K562 (cell line): ENCODE data around the gene AMOTL1. TPM values are rescaled to one million over a fixed set of nuclear protein-coding genes. Genes with fewer than 3 reads are reported as not detected.
A peak's percentile ranks its signal among the peaks of the same experiment; 100 is the strongest.

Source experiments
- ATAC-seq: fragments of 200-7000 bp; cut with Tn5 transposase; 3 replicates; pipeline ENCODE4 v1.9.1; 2020; ENCODE audit warnings: moderate library complexity
- BruUV-seq: library from RNA; stranded (reverse); fragments of 400-500 nt; replicated peaks from 2 replicates; lab custom pipeline; 2021; lab: Mats Ljungman, UMichigan
- CTCF ChIA-PET: fragments of 300-600 bp; formaldehyde crosslinking; extraction: SDS; loops from one replicate; lab custom pipeline; 2021; ENCODE audit warnings: low intra/inter-chr PET ratio; lab: Yijun Ruan, JAX
- POLR2A ChIA-PET: fragments of 300-600, 350-650 bp; sonication (Branson Sonifier 250); formaldehyde crosslinking; extraction: SDS; loops from one replicate; lab custom pipeline; 2021; ENCODE audit warnings: antibody characterized with exemption, inconsistent platforms; lab: Yijun Ruan, JAX
- DNase-seq, 4 experiments: peaks; one replicate each; pipeline versions ENCODE4 v3.0.0 to v3.0.0-alpha.2; 2011 to 2018; ENCODE audit warnings: low spot score in 3 of 4, mixed read lengths in 3 of 4; ENCODE audit errors: extremely low read depth in 1 of 4
- FAIRE-seq: peaks from 2 replicates; lab custom pipeline; 2011; peaks lifted over from hg19 to GRCh38; lab: Jason Lieb, UNC
- H2AFZ ChIP-seq: 2 replicates; pipeline ENCODE4 v1.6.0; 2011; ENCODE audit warnings: low read depth, low read length, control low read depth, inconsistent platforms
- H3K27ac ChIP-seq: fragments of 200-600 bp; 3 replicates; pipeline ENCODE4 v1.8.0; 2011; ENCODE audit warnings: low read depth, mild to moderate bottlenecking, control low read depth, inconsistent platforms, low read length, moderate library complexity, mixed read lengths; ENCODE audit errors: extremely low read depth
- H3K27me3 ChIP-seq, 2 experiments: fragments of 300-600 bp in 1 of 2; 2 replicates in 1 of 2; 3 replicates in 1 of 2; pipeline versions ENCODE4 v1.6.0 to v1.8.0; 2011; ENCODE audit warnings: inconsistent platforms in 2 of 2, low read length in 2 of 2, mild to moderate bottlenecking in 1 of 2, mixed read lengths in 1 of 2, moderate library complexity in 1 of 2; ENCODE audit not compliant: control insufficient read depth in 2 of 2, insufficient read depth in 2 of 2
- H3K36me3 ChIP-seq: fragments of 300-600 bp; 3 replicates; pipeline ENCODE4 v1.8.0; 2011; ENCODE audit warnings: mild to moderate bottlenecking, low read length, inconsistent platforms; ENCODE audit not compliant: control insufficient read depth, insufficient read depth
- H3K4me1 ChIP-seq, 2 experiments: fragments of 200-600 bp in 1 of 2; replicated peaks in 1 of 2; 2 replicates in 1 of 2; 3 replicates in 1 of 2; pipeline versions ENCODE4 v1.5.1 to v1.8.0; 2011; ENCODE audit warnings: inconsistent platforms in 2 of 2, low read length in 2 of 2, mild to moderate bottlenecking in 1 of 2, mixed read lengths in 1 of 2, moderate library complexity in 1 of 2; ENCODE audit not compliant: control insufficient read depth in 2 of 2, insufficient read depth in 2 of 2
- H3K4me2 ChIP-seq: 2 replicates; pipeline ENCODE4 v1.6.1; 2011; ENCODE audit warnings: low read length, control low read depth, inconsistent platforms, mixed read lengths; ENCODE audit not compliant: insufficient read depth
- H3K4me3 ChIP-seq: fragments of 200-600 bp; sonication (generic), shearing (Covaris generic); 2 replicates; pipeline ENCODE4 v1.5.1; 2016; ENCODE audit warnings: control low read depth, inconsistent platforms
- H3K79me2 ChIP-seq: fragments of 200-600 bp; 3 replicates; pipeline ENCODE4 v1.8.0; 2011; ENCODE audit warnings: low read length, inconsistent platforms; ENCODE audit not compliant: control insufficient read depth, insufficient read depth
- H3K9ac ChIP-seq, 2 experiments: 2 replicates each; pipeline versions ENCODE4 v1.6.0 to v1.6.1; 2011; ENCODE audit warnings: low read depth in 2 of 2, low read length in 2 of 2, control low read depth in 1 of 2, inconsistent platforms in 1 of 2, mild to moderate bottlenecking in 1 of 2, mixed read lengths in 1 of 2; ENCODE audit not compliant: insufficient read depth in 1 of 2
- H3K9me1 ChIP-seq: one replicate; pipeline ENCODE4 v1.6.0; 2011; ENCODE audit warnings: inconsistent platforms, mild to moderate bottlenecking, low read length, moderate library complexity; ENCODE audit not compliant: control insufficient read depth, insufficient read depth
- H3K9me3 ChIP-seq: replicated peaks from 2 replicates; pipeline ENCODE4 v1.5.1; 2011; ENCODE audit warnings: low read depth, low read length, inconsistent platforms; ENCODE audit not compliant: control insufficient read depth, insufficient read depth
- H4K20me1 ChIP-seq: replicated peaks from 2 replicates; pipeline ENCODE4 v1.6.1; 2011; ENCODE audit warnings: low read length, inconsistent platforms, mixed read lengths; ENCODE audit not compliant: control insufficient read depth, insufficient read depth
- CHD4 ChIP-seq: fragments of 200-600 bp; sonication (generic); IDR thresholded peaks from 3 replicates; pipeline ENCODE4 v1.6.1; 2012; ENCODE audit warnings: low read depth, mild to moderate bottlenecking, mixed read lengths, low read length, inconsistent platforms; ENCODE audit not compliant: insufficient read depth, insufficient replicate concordance, poor library complexity, severe bottlenecking
- E2F3 ChIP-seq: fragments of 250-450 bp; sonication (Bioruptor Pico); IDR thresholded peaks from 2 replicates; pipeline ENCODE4 v1.4.0; 2020; ENCODE audit warnings: mild to moderate bottlenecking
- HDAC1 ChIP-seq, 2 experiments: fragments of 450-650 bp; IDR thresholded peaks; 2 replicates each; pipeline ENCODE4 v1.6.1; 2016 to 2017; ENCODE audit warnings: inconsistent platforms in 1 of 2, mild to moderate bottlenecking in 1 of 2, moderate library complexity in 1 of 2
- MCM2 ChIP-seq: fragments of 450-650 bp; IDR thresholded peaks from 2 replicates; pipeline ENCODE4 v1.6.1; 2017; ENCODE audit warnings: low read depth, mild to moderate bottlenecking
- NBN ChIP-seq: fragments of 450-650 bp; IDR thresholded peaks from 2 replicates; pipeline ENCODE4 v1.6.1; 2016; ENCODE audit warnings: low read depth, mild to moderate bottlenecking
- NEUROD1 ChIP-seq: fragments of 150-350 bp; IDR thresholded peaks from 2 replicates; pipeline ENCODE4 v1.6.1; 2014; ENCODE audit warnings: borderline replicate concordance, low read length, low read depth; ENCODE audit not compliant: partially characterized antibody
- PHB ChIP-seq: fragments of 250-450 bp; sonication (Bioruptor Pico); IDR thresholded peaks from 2 replicates; pipeline ENCODE4 v1.5.0; 2021
- PML ChIP-seq: IDR thresholded peaks from 2 replicates; pipeline ENCODE4 v1.6.1; 2012; ENCODE audit warnings: low read length, inconsistent platforms
- RBM25 ChIP-seq: fragments of 200-400 bp; formaldehyde crosslinking; IDR thresholded peaks from 2 replicates; pipeline ENCODE4 v1.6.1; 2018; ENCODE audit warnings: low read length, low read depth, moderate library complexity; ENCODE audit not compliant: severe bottlenecking
- SIN3A ChIP-seq, 2 experiments: fragments of 150-350 bp in 1 of 2; IDR thresholded peaks; 2 replicates each; pipeline ENCODE4 v1.6.1; 2011 to 2016; ENCODE audit warnings: borderline replicate concordance in 2 of 2, low read depth in 2 of 2, low read length in 2 of 2, mild to moderate bottlenecking in 2 of 2, moderate library complexity in 2 of 2; ENCODE audit not compliant: control insufficient read depth in 1 of 2
- ZNF146 ChIP-seq: IDR thresholded peaks from one replicate; pipeline ENCODE4 v1.6.1; 2018; ENCODE audit warnings: missing compliant biosample characterization; ENCODE audit not compliant: unreplicated experiment
- ZNF444 ChIP-seq: fragments of 250-450 bp; sonication (Bioruptor Pico); IDR thresholded peaks from 2 replicates; pipeline ENCODE4 v1.4.0; 2020; ENCODE audit warnings: mild to moderate bottlenecking, moderate library complexity
- ZNF778 ChIP-seq: fragments of 450-650 bp; formaldehyde crosslinking; IDR thresholded peaks from 2 replicates; pipeline ENCODE4 v1.4.0; 2020; ENCODE audit warnings: mild to moderate bottlenecking, moderate library complexity
- WGBS: fragments of 100-300 bp; shearing (Covaris generic); methylation state at CpG from one replicate; pipeline ENCODE4 v1.1.6; 2016; ENCODE audit warnings: low coverage, mixed read lengths; ENCODE audit not compliant: insufficient coverage; ENCODE audit errors: missing lambda C conversion rate; 5-methylcytosine and 5-hydroxymethylcytosine counted together
- in situ Hi-C: fragments of 300-500 bp; cut with MboI; formaldehyde crosslinking; loops from 4 replicates; pipeline ENCODE4 v1.15.0; 2018; ENCODE audit warnings: inconsistent platforms, mixed read lengths
- intact Hi-C: fragments of 100-400 bp; cut with micrococcal nuclease; formaldehyde crosslinking; loops from 2 replicates; pipeline ENCODE4 v1.14.2; 2022
- polyA plus RNA-seq, 8 experiments: library from polyadenylated mRNA; depleted of rRNA in 4 of 8; stranded (reverse) in 5 of 8; unstranded in 3 of 8; fragments of >200 nt; fragmentation: Nextera tagmentation in 2 of 8; fragmentation: Illumina TruSeq in 1 of 8; extraction: Ambion mirVana in 2 of 8; extraction: Trizol in 1 of 8; gene quantifications; 2 replicates each; pipeline versions ENCODE4 v1.2.1 to v1.2.3, GENCODE V29; 2011 to 2014; ENCODE audit warnings: inconsistent platforms in 1 of 8, missing spikeins in 1 of 8
- total RNA-seq, 7 experiments: library from RNA; depleted of rRNA in 6 of 7; stranded (reverse); fragments of >200 nt in 6 of 7; fragmentation: Illumina TruSeq in 2 of 7; extraction: Trizol in 2 of 7; gene quantifications; 2 replicates each; pipeline versions ENCODE4 v1.2.1 to v1.2.3, GENCODE V29; 2011 to 2021; ENCODE audit warnings: low replicate concordance in 1 of 7
- TF ChIP-seq, protein P1 (sequence below): sonication (generic); formaldehyde crosslinking; IDR thresholded peaks from 2 replicates; pipeline ENCODE4 v1.8.0; 2022; ENCODE audit warnings: mild to moderate bottlenecking, missing genetic modification reagents
- TF ChIP-seq, protein P2 (sequence below): fragments of 250-450 bp; sonication (Bioruptor Pico); IDR thresholded peaks from 2 replicates; pipeline ENCODE4 v1.5.1; 2021; ENCODE audit warnings: mild to moderate bottlenecking

The AMOTL1 gene
- total and polyA plus RNA-seq, 9 of the 15 experiments (the other 6 are each of a cell fraction or from before 2014, with no cell fraction given), result 4.0 to 35.4 (median 14.0) TPM

DNA sequence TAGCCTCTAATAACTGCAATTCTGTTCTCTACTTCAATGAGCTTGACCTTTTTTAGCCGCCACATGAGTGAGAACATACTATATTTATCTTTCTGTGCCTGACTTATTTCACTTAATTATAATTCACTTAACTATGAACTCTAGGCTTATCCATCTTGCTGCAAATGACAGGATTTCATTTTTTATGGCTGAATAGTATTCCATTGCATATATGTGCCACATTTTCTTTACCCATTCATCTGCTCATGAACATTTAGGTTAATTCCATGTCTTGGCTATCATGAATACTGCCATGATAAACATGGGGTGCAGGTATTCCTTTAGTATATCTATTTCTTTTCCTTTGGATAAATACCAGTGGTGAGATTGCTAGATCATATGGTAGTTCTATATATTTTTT lies 120.0 kb downstream of the AMOTL1 start:
- WGBS, result no CpG with 5 or more reads among the region's 1 CpG
- CTCF ChIA-PET, result no interaction called here
- H3K9me1 ChIP-seq, result no peaks in the 10 kb centered on the region
- no peak overlapping the region for H3K4me2 ChIP-seq
- H4K20me1 ChIP-seq, result no peaks in the 10 kb centered on the region
- TF ChIP-seq CHD4, result no peak
- TF ChIP-seq ZNF146, result peak; percentile 64
- peak; percentile 3 for TF ChIP-seq RBM25
- intact Hi-C loops (no loop called here), in situ Hi-C loops (no loop called here)
- H3K36me3 ChIP-seq, result no peaks in the 10 kb centered on the region
- POLR2A ChIA-PET, result no interaction called here
- H3K9ac ChIP-seq, result no peak overlapping the region
- no TSS peak for BruUV-seq
- no peak overlapping the region for H2AFZ ChIP-seq
- H3K27me3 ChIP-seq, result no peaks in the 10 kb centered on the region
- no peaks in the 10 kb centered on the region for H3K79me2 ChIP-seq
- no peaks in the 10 kb centered on the region; the same call in 1 of the 2 replicates for H3K9me3 ChIP-seq
- no peak for DNase-seq
- no peak for ATAC-seq
- H3K4me1 ChIP-seq, result no peaks in the 10 kb centered on the region
- no peak for FAIRE-seq
- H3K27ac ChIP-seq, result no peak overlapping the region
- no peak overlapping the region for H3K4me3 ChIP-seq

DNA sequence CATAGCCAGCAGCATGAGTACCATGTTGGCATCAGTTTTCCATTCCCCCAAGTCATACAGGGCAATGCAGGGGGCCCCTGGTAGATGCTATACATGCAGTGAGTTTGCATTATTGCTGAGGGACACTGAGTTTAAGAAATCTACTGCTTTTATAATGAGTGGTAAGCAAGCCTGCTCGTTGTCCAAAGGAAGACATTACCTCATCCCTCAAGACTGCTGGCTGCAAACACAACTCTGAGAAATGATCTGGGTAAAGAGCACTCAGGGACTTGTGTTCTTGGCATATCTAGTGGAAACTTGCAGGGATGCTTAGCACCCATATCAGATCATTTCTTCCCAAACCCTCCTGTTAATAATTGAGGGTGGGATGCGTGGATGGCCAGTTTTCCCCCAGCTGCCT lies 127.3 kb downstream of the AMOTL1 start:
- POLR2A ChIA-PET, result no interaction called here
- Histone ChIP-seq H3K4me3 (no peak overlapping the region), H3K36me3 (no peaks in the 10 kb centered on the region), H3K9ac (no peak overlapping the region), H2AFZ (no peak overlapping the region), H3K9me3 (no peaks in the 10 kb centered on the region; the same call in none of the 2 replicates), H3K27ac (no peak overlapping the region), H3K4me2 (no peak overlapping the region), H3K27me3 (no peaks in the 10 kb centered on the region), H3K4me1 (no peaks in the 10 kb centered on the region), H4K20me1 (no peaks in the 10 kb centered on the region), H3K9me1 (no peaks in the 10 kb centered on the region), H3K79me2 (no peaks in the 10 kb centered on the region)
- CTCF ChIA-PET, result no interaction called here
- intact Hi-C loops (loop anchor here (5.0 to 10.0 kb wide), 3 partner anchors 108 to 1001 kb away; no protein-coding TSS in a partner anchor), in situ Hi-C loops (loop anchor here (10.0 kb wide), 1 partner anchor 271 kb away; no protein-coding TSS in a partner anchor)
- FAIRE-seq, result no peak
- no peak for ATAC-seq
- 13% methylated on average over 2 of the region's 2 CpGs for WGBS
- peak in 1 of 4 experiments; percentile 1 for DNase-seq
- BruUV-seq, result no TSS peak
- TF ChIP-seq, protein P1, sequence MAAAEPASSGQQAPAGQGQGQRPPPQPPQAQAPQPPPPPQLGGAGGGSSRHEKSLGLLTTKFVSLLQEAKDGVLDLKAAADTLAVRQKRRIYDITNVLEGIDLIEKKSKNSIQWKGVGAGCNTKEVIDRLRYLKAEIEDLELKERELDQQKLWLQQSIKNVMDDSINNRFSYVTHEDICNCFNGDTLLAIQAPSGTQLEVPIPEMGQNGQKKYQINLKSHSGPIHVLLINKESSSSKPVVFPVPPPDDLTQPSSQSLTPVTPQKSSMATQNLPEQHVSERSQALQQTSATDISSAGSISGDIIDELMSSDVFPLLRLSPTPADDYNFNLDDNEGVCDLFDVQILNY (CRISPR knock-in tag), result no peak
- TF ChIP-seq ZNF444 (CRISPR knock-in tag) (no peak), PHB (CRISPR knock-in tag) (no peak), SIN3A (IDR thresholded peaks at IDR 0.05; ENCODE audit: borderline replicate concordance in 2 of 2, control insufficient read depth in 1 of 2, low read depth in 2 of 2, low read length in 2 of 2) (no peak), PML (no peak), ZNF778 (CRISPR knock-in tag) (no peak), E2F3 (CRISPR knock-in tag) (no peak), CHD4 (no peak), NBN (no peak), HDAC1 (IDR thresholded peaks at IDR 0.05) (no peak), NEUROD1 (no peak), MCM2 (no peak)
- TF ChIP-seq, protein P2, sequence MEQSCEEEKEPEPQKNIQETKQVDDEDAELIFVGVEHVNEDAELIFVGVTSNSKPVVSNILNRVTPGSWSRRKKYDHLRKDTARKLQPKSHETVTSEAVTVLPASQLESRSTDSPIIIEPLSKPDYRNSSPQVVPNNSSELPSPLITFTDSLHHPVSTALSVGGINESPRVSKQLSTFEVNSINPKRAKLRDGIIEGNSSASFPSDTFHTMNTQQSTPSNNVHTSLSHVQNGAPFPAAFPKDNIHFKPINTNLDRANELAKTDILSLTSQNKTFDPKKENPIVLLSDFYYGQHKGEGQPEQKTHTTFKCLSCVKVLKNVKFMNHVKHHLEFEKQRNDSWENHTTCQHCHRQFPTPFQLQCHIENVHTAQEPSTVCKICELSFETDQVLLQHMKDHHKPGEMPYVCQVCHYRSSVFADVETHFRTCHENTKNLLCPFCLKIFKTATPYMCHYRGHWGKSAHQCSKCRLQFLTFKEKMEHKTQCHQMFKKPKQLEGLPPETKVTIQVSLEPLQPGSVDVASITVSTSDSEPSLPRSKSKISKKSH, result no peak
